Muscle of arm (tissue), 14 donors: ENCODE results near the gene TNFSF13B. TPM values are rescaled to one million over a fixed set of nuclear protein-coding genes. Genes with fewer than 3 reads are reported as not detected.
"Not testable (repeated sequence)": the region's sequence is repeated elsewhere in the genome, so short reads cannot be mapped to it uniquely, and the experiment has no call there.

Experiments used
- DNase-seq: peaks from one replicate; pipeline ENCODE4 v3.0.0-alpha.2; 2013
- long read RNA-seq, 11 donors: transcript quantifications; one replicate each; lab custom pipeline, GENCODE V29; 2026
- polyA plus RNA-seq, 12 donors: library from polyadenylated mRNA; unstranded; fragments of 120-200 nt; gene quantifications; one replicate each; pipeline ENCODE4 v1.2.1, GENCODE V29; 2013; ENCODE audit not compliant: insufficient read length in 12 of 12

Gene TNFSF13B
- 100 to 1,000 TPM in 1 of 12 donors, 1 to 10 TPM in 10, not detected in 1; 2.0 to 166 (median 2.9) TPM for polyA plus RNA-seq
- long read RNA-seq, donor 1 = 0 reads
- long read RNA-seq, donor 2 = 0 reads
- long read RNA-seq, donor 3 = 0 reads
- long read RNA-seq, donor 4, partial matches to known transcripts = 0 of 1 reads
- long read RNA-seq, donor 4, other reads (novel, unspliced or antisense) = 0 of 1 reads
- long read RNA-seq, donor 5 = 0 reads
- long read RNA-seq, donor 6, partial matches to known transcripts = 0 of 1 reads
- long read RNA-seq, donor 6, other reads (novel, unspliced or antisense) = 0 of 1 reads
- long read RNA-seq, donor 7 = 0 reads
- long read RNA-seq, donor 8 = 0 reads
- long read RNA-seq, donor 9, partial matches to known transcripts = 0 of 1 reads
- long read RNA-seq, donor 9, other reads (novel, unspliced or antisense) = 0 of 1 reads
- long read RNA-seq, donor 10, partial matches to known transcripts = 0 of 1 reads
- long read RNA-seq, donor 10, other reads (novel, unspliced or antisense) = 0 of 1 reads
- long read RNA-seq, donor 11 = 0 reads

GRCh38 chr13:108269601-108270328 is at the start of gene TNFSF13B:
Gene TNFSF13B (plus strand): TSS chr13:108269718. CDS start chr13:108269896, 178 bp downstream.
- peak; percentile 32 for DNase-seq

- no peak for DNase-seq
These were observed 49.5 kb upstream of the TNFSF13B start for GRCh38 chr13:108220041-108220440.

GRCh38 chr13:108223687-108224503 is 45.6 kb upstream of the TNFSF13B start:
- DNase-seq = no peak

GRCh38 chr13:108225440-108225839 is 44.1 kb upstream of the TNFSF13B start:
- DNase-seq = no peak

- no peak for DNase-seq
These were observed 43.3 kb upstream of the TNFSF13B start for GRCh38 chr13:108226184-108226583.

GRCh38 chr13:108227651-108228272 is 41.8 kb upstream of the TNFSF13B start:
- peak; percentile 45 for DNase-seq

- DNase-seq = no peak
These were observed 39.1 kb upstream of the TNFSF13B start for GRCh38 chr13:108230377-108230776.

GRCh38 chr13:108249150-108249549 is 20.4 kb upstream of the TNFSF13B start:
- DNase-seq = no peak

- no peak for DNase-seq
These were observed 12.3 kb upstream of the TNFSF13B start for GRCh38 chr13:108257248-108257647.

- DNase-seq = no peak
These were observed 5.7 kb upstream of the TNFSF13B start for GRCh38 chr13:108263621-108264355.

- no peak for DNase-seq
These were observed 3.1 kb upstream of the TNFSF13B start for GRCh38 chr13:108266321-108266990.

GRCh38 chr13:108267347-108267746 is 2.2 kb upstream of the TNFSF13B start:
- DNase-seq = no peak

GRCh38 chr13:108267855-108268254 is 1.7 kb upstream of the TNFSF13B start:
- not testable (repeated sequence) for DNase-seq

- DNase-seq = no peak
These were observed 929 bp upstream of the TNFSF13B start for GRCh38 chr13:108268466-108269112.

GRCh38 chr13:108270442-108270841 is 924 bp downstream of the TNFSF13B start:
- DNase-seq = no peak

GRCh38 chr13:108272333-108272732 is 2.8 kb downstream of the TNFSF13B start:
- DNase-seq = no peak

GRCh38 chr13:108273429-108274118 is 4.1 kb downstream of the TNFSF13B start:
- no peak for DNase-seq

- no peak for DNase-seq
These were observed 5.2 kb downstream of the TNFSF13B start for GRCh38 chr13:108274718-108275117.

- no peak for DNase-seq
These were observed 6.5 kb downstream of the TNFSF13B start for GRCh38 chr13:108276060-108276459.
